Occipital lobe (tissue), 3 donors: ENCODE results near the gene RAD9A. TPM values are rescaled to one million over a fixed set of nuclear protein-coding genes. Genes with fewer than 3 reads are reported as not detected.

Source experiments
- DNase-seq: peaks from one replicate; lab custom pipeline; 2025; lab: John Stamatoyannopoulos, UW
- small RNA-seq: library from RNA; depleted of rRNA; stranded (forward); fragments of <200 nt; gene quantifications from one replicate; pipeline ENCODE3, GENCODE V24; 2014
- total RNA-seq: library from RNA; depleted of rRNA; stranded (reverse); fragments of >200 nt; gene quantifications from one replicate; pipeline ENCODE4 v1.2.3, GENCODE V29; 2014

RAD9A gene
- total RNA-seq, 1 donor from 2014 or later = 14.0 TPM

DNA sequence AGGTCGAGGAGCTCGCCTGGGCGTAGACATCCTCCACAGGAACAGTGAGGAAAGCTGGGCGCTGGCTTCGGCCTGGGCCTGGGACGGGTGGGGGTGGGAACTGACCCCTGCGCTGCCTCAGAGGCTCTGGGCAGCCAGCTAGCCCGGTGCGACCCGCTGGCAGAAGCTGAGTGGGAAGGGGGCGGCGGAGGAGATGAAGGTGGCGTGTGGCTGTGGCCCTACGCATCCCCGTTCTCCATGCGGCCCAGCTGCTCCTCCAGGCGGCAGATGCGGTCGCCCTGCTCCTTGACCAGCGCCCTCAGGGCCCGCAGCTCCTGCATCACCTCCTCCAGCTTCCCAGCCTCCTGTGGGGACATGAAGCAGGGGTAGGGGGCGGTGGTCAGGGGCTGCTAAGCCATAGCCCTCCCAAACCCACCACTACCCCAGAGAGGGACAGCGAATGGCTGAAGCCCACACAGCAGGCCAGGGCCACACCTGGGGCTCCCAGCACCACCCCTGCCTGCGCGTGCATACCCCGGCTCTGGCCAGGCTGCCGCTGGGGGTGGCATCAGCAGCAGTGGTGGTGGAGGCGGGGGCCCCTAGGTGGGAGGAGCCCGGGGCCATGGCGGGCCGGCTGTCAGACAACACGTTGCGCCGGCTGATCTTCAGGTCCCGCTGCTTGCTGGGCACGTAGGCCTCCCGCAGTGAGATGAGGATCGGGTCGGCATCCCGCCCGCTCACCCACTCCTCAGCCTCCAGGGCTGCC, 46.5 kb downstream of the RAD9A start:
- no peak for DNase-seq

DNA sequence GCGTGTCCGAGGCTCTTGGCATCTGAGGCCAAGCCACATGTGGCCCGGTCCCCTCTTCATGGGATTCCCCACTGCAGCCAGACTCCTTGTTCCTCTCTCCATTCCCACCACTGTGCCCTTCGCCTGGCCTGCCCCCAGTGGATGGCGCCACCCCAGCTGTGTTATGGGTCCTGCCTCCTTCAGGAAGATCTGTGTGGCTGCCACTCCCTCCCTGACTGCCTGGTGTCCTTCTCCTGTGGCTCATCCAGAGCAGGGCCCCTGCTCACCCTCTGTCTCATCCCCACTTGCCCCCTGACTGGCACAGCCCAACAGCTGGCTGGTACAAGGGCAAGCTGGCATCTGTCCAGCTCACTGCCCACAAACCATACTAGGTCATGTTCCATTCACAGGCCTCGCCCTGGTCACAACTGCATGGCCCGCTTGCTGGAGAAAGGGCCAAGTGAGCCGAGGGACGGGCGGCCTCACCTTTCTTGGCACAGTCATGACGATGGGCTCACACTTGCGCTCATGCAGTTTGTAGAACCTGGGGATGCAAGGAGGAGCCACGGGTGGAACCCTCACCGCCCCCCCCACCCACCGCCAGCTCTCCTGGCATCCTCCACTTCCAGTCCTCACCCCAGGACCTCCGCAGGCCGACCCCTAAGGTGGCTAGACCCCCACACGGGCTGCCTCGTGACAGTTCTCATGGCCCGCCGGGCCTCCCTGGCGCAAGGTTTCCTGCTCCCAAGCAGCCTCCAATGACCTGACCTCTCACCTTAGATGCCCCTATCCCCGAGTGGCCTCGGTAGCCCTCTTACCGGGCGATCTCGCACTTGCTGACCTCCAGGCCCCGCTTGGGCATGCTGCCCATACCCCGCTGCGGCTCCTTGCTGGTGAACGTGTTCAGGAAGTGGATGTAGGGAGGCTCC, 47.8 kb downstream of the RAD9A start:
- DNase-seq = no peak

GRCh38 chr11:67440229-67441097, 48.7 kb downstream of the RAD9A start:
- DNase-seq = no peak

DNA sequence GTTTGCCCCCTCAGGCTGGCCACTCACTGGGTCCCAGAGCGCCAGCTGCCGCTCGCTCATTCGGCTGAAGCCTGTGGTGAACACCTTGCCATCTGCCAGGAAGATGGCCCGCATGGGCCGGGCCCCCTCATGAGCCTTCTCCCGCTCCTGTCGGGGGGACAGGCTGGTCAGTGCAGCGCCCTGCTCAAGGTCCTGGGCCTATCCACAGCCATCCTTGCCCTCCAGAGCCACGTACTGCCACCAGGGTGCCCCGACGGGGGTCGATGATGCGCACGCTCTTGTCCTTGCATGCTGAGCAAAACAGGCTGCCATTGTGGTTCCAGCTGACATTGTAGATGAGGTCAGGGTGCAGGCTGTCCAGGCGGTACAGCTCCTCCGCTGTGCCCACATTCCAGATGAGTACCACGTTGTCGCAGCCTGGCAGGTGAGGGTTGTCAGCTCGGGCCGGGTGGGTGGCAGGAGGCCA, 49.3 kb downstream of the RAD9A start:
- DNase-seq = no peak

DNA sequence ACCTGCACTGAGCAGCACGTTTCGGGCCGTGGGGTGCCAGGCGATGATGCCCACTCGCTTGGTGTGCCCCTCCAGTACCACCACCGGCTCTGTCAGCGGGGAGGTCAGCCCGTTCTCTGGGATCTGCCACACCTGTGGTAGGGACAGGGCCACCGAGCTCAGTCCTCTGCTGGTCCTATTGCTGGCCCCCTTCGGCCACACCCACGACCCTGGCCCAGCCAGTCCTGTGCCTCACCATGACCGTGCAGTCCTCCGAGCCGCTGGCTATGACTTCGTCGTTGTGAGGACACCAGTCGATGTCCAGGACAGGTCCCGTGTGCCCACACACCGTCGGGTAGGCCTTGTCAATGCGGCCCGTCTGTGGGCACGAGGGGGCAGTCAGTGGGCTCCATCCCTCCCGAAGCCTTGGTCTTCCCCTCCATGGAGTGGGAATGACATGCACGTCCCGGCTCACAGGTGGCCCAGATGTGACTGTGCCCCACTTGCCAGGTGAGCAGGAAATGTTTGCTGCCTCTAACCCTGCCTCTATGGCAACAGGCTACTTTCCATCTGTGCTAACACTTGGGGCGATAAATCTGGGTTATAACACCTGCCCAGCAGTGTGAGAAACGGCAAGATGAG, 50.1 kb downstream of the RAD9A start:
- DNase-seq = no peak

DNA sequence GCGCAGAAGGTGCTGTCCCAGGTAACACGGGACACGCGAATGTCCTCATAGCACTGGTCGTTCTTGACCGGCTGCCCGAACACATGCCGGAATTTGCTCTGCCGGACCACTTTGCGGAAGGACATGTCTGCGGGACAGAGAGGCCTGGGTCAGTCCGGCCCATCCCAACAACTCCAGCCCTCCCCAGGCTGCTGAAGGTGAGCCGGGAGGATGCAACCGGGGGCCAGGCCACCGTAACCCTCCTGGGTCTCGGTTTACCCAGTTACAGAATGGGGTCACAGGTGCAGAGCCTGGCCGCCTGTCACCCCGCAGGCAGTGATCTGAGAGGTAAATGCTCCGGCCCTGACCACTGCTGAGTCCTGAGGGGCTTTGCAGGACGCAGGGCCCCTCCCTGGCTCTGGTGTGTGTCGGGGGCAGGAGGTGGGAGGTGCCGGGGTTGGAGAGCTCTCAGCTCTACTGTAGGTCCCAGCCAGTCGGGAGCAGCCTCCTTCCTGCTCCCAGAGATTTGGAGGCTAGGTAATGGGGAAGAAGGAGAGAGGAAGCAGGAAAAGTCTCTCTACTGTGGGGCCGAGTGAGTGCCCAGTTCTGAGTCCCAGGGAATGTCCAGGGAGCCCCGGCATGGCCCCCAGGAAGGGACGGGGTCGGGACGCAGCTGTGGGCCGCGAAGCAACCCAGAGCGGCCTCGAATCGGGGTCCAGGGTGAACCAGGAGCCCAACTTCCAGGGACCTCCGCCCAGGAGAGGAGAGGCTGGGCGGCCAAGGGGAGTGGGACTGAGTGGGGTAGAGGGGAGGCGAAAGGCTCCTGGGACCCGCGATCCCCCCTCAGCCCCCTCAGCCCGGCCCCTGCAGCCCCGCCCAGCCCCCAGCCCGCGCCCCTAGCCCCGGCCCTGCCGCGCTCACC, 51.0 kb downstream of the RAD9A start:
- DNase-seq = no peak

DNA sequence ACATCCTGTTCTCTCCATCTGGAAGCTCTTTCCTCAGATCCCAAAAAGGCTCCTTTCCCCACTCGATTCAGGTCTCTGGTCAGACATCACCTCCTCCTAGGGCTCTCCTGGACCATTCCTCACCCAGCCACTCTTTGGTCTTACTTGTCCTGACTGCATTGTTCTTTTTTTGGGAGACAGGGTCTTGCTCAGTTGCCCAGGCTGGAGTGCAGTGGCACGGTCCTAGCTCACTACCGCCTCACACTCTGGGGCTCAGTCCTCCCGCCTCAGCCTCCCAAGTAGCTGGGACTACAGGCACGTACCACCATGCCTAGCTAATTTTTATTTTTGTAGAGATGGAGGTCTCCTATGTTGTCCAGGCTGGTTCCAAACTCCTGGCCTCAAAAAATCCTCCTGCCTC, 53.7 kb downstream of the RAD9A start:
- no peak for DNase-seq

Small RNAs within 50 kb of the gene (small RNA-seq; reads per million reads assigned to genes)
- gene RN7SKP239 = 0.12 reads per million
- not detected for gene RNU6-1238P

Other genes starting within 250 kb of the RAD9A start
- gene GRK2, start 125.5 kb upstream of the RAD9A start, total RNA-seq = 44.9 TPM
- gene ANKRD13D, start 102.7 kb upstream of the RAD9A start, total RNA-seq = 49.4 TPM
- gene SSH3, start 88.5 kb upstream of the RAD9A start, total RNA-seq = 2.0 TPM
- 3.6 TPM for gene POLD4, start 38.4 kb upstream of the RAD9A start, total RNA-seq
- gene CLCF1, start 18.4 kb upstream of the RAD9A start, total RNA-seq = not detected
- 53.5 TPM for gene PPP1CA, start 9.9 kb downstream of the RAD9A start, total RNA-seq
- gene TBC1D10C, start 12.1 kb downstream of the RAD9A start, total RNA-seq = 0.16 TPM
- gene CARNS1, start 23.7 kb downstream of the RAD9A start, total RNA-seq = 0.16 TPM
- 13.1 TPM for gene RPS6KB2, start 36.5 kb downstream of the RAD9A start, total RNA-seq
- gene PTPRCAP, start 45.7 kb downstream of the RAD9A start, total RNA-seq = not detected
- 23.4 TPM for gene CORO1B, start 51.5 kb downstream of the RAD9A start, total RNA-seq
- not detected for gene GPR152, start 60.7 kb downstream of the RAD9A start, total RNA-seq
- not detected for gene CABP4, start 63.4 kb downstream of the RAD9A start, total RNA-seq
- gene TMEM134, start 77.3 kb downstream of the RAD9A start, total RNA-seq = 13.1 TPM
- 66.8 TPM for gene AIP, start 91.0 kb downstream of the RAD9A start, total RNA-seq
- gene PITPNM1, start 113.4 kb downstream of the RAD9A start, total RNA-seq = 34.0 TPM
- 4.7 TPM for gene CDK2AP2, start 116.2 kb downstream of the RAD9A start, total RNA-seq
- gene CABP2, start 131.5 kb downstream of the RAD9A start, total RNA-seq = not detected
- 200 TPM for gene GSTP1, start 191.8 kb downstream of the RAD9A start, total RNA-seq
- 129 TPM for gene NDUFV1, start 214.9 kb downstream of the RAD9A start, total RNA-seq
- 0.62 TPM for gene NUDT8, start 238.0 kb downstream of the RAD9A start, total RNA-seq
- gene TBX10, start 247.8 kb downstream of the RAD9A start, total RNA-seq = not detected